GM19395 (cell line): ENCODE data around the gene SEC24B.
"Not testable (repeated sequence)": the region's sequence is repeated elsewhere in the genome, so short reads cannot be mapped to it uniquely, and the experiment has no call there.

Experiments
- ATAC-seq: cut with Tn5 transposase; IDR thresholded peaks from one replicate; pipeline ENCODE4 v1.9.1; 2021; ENCODE audit warnings: mild to moderate bottlenecking, moderate library complexity; ENCODE audit not compliant: unreplicated experiment

Gene SEC24B

DNA sequence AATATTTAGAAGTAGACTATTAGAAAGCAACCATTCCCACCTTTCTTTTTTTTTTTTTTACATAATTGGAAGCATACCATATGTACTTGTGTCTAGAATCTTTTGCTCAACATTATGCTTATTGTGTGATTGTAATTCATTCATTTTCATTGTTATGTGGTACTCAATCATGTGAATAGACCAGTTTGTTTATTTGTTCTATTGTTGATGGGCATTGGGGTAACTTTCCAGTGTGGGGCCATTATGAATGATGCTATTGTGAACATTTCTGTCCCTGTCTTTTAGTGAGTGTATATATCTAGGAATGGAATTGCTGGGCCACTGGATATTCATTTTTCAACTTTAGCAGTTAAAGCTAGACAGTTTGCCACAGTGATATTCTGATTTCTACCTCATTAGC lies 63.9 kb downstream of the SEC24B start:
- ATAC-seq: no peak

- no peak for ATAC-seq
These were observed 65.9 kb downstream of the SEC24B start for GRCh38 chr4:109499513-109499912.

DNA sequence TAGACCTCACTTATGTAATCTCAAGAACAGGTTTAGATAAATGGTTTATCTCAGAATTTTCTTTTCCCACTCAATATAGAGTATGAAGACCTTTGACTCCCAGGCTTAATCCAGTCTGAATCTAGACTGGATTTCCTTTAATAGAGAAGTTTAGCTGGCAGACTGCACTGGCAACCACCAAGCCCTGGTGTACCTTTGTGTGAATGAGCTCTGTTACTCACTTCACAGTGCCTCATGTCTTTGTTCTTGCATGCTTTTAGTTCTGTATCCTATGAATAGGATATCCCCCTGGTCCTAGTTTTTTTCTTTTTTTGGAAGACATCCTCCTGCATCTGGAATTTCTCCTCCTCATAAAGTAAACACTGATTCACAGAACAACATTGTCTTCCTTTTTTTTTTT lies 73.3 kb downstream of the SEC24B start:
- no peak for ATAC-seq

DNA sequence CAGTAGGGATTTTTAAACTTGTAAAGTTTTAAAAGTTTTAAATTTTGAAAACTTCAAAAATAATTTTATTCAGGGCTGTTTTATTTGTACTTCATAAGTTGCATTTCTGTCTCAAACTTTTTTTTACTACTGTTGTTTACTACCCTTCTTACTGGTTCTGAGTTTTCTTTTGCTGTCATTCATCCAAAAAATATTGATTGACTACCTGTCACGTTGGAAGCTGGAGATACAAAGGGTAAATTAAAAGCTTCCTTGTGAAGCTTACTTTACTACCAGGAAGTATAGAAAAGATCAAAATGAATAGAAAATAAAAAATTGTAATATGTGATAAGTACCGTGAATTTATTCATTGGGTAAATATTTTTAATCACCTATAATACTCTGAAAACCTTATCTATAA lies 77.1 kb downstream of the SEC24B start:
- ATAC-seq: no peak

GRCh38 chr4:109511414-109511813 lies 77.8 kb downstream of the SEC24B start:
- no peak for ATAC-seq

DNA sequence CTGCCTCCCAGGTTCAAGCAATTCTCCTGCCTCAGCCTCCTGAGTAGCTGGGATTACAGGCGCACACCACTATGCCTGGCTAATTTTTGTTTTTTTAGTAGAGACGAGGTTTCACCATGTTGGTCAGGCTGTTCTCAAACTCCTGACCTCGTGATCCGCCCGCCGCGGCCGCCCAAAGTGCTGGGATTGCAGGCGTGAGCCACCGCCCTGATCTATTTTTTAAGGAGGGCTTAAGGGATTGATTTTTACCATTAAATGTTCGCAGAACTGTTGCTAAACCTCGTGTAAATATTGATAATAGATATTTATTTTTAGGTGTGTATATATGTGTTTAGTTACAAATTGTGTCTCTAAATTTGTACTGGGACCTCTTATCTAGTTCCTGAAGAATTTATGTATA lies 79.8 kb downstream of the SEC24B start:
- ATAC-seq: not testable (repeated sequence)

DNA sequence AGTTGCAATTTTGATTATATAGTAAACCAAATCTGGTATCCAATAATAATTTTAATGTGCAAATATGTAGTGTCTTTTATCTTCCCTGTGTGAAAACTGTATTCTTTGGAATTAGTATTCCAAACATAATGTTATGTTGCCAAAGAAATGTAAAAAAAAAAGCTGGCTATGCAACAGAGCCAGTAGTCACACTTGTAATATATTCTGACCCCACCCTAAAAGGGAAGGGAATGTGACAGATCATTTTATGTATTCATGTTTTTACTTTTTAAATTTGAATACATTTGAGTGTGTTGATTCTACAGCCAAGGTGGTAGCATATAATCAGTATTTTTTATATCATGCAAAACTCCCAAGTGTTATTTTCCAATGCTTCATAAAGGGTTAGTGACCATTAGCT lies 98.6 kb downstream of the SEC24B start:
- no peak for ATAC-seq

- ATAC-seq: no peak
These were observed 111.8 kb downstream of the SEC24B start for GRCh38 chr4:109545401-109545800.

- ATAC-seq: no peak
These were observed 113.8 kb downstream of the SEC24B start for GRCh38 chr4:109547394-109547793.

- ATAC-seq: no peak
These were observed 115.0 kb downstream of the SEC24B start for GRCh38 chr4:109548655-109549054.

DNA sequence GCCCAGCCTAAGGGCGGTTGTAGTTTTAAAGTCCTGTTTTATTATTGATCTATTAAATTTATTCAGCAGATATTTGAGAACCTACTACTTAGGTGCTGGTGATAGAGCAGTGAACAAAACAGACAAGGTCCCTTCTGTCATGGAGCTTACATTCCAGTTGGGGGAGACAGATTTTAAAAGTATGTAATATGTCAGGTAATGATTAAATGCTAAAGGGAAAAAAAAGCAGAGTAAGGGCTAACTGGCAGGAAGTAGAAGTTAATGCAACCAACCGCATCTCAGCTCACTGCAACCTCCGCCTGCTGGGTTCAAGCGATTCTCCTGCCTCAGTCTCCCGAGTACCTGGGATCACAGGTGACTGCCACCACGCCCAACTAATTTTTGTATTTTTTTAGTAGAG lies 118.6 kb downstream of the SEC24B start:
- ATAC-seq: no peak

DNA sequence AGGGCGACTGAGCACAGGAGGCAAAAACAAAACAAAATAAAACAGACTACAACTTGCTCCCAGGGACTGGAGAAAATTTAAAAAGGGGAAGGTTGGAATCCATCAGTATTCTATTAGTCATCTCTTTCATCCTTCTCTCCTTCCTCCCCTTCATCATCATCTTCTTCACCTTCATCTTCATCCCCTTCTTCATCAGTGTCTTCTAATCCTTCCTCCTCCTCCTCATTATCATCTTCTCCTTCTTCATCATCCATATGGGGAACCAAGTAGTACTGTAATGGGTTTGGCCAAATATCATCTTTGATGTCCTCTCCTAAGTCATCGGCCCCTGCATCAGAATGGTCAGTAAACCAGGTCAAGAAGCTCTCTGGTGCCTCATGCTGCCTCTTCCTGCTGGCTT lies 119.5 kb downstream of the SEC24B start:
- ATAC-seq: no peak

- ATAC-seq: no peak
These were observed 121.4 kb downstream of the SEC24B start for GRCh38 chr4:109554971-109555370.

DNA sequence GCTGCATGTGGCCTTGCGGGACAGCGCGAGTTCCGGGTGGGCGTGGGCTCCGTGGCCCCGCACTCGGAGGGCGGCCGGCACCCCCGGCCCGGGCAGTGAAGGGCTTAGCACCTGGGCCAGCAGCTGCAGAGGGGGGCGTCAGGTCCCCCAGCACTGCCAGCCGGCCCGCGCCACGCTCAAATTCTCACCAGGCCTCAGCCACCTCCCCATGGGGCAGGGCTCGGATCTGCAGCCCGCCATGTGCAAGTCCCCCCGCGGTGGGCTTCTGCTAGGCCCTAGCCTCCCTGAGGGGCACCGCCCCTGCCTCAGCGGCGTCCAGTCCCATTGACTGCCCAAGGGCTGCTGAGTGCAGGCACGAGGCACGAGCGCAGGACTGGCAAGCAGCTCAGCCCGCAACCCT lies 123.8 kb downstream of the SEC24B start:
- ATAC-seq: no peak

GRCh38 chr4:109558095-109558494 lies 124.5 kb downstream of the SEC24B start:
- not testable (repeated sequence) for ATAC-seq

- peak; percentile 37 for ATAC-seq
These were observed 126.0 kb downstream of the SEC24B start for GRCh38 chr4:109559625-109559982.

DNA sequence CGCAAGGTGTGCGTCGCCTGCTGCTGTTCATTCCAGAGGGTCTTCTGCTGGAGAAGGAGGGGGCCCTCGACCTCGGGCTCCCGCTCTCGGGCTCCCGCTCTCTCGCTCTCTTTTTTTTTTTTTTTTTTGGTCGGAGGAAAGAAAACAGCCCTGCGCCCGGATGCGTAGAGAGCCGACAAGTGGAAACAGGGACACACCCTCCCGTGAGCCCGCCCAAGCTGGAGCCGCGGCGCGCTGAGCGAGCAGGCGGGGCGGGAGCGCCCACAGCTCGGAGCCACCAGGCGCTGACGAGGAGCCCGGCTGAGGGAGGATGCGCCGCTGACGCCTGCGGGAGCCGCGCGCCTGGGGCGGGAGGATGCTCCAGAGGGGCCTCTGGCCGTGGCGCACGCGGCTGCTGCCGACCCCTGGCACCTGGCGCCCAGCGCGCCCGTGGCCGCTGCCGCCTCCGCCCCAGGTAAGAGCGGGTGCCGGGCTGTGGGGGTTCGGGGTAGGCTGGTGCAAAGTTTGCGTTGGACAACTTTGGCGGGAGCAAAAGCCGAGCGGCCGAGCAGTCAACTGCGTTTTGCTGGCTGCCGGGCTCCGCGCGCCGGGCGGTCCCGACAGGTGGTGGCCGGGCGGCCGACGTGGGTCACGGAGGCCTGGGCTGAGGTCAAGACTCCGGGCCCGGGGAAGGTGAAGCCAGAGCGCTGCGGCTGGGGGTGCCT lies 126.5 kb downstream of the SEC24B start, which contains the start of gene MCUB:
Gene MCUB (plus strand): TSS at position 264 of the 704 bp plus-strand sequence. CDS start 92 bp downstream, at position 356.
- ATAC-seq: peak; percentile 88

- ATAC-seq: peak; percentile 77
These were observed 127.3 kb downstream of the SEC24B start for GRCh38 chr4:109560687-109561461.

DNA sequence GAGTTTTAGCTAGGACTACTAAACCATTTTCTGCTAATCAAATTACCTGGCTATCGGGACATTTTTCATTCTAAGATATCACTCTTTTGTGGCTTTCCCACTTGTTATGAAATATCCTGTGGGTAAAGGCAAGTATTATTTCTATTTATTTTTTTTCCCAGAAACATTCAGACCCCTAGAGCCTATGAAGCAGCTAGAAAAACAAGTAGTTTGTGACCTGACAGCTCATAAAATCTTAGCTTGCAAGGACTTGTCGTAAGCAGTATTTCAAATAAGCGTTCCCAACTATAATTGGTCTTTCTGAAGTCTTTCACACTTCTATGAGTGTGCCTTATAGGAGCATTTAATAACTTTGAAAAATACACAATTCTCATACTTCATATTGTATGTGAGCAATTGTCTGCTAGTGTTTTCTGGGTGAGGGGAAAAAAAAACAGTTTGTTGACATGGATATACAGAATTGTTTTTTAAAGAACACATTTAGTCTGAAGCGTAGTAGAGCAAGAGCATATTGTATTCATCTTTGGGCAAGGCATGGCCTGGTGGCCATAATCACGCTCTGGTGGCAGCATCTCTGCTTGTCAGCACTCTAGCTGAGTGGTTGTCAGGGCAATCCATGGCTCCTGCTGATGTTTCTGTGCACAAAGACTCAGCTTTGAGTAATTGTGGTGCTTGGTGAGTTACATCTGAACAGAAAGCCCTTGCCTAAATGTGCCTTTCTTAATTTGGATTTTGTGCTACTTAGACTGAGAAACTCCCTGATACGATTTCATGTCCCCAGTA lies 129.0 kb downstream of the SEC24B start:
- ATAC-seq: no peak

- no peak for ATAC-seq
These were observed 137.9 kb downstream of the SEC24B start for GRCh38 chr4:109571494-109571893.

DNA sequence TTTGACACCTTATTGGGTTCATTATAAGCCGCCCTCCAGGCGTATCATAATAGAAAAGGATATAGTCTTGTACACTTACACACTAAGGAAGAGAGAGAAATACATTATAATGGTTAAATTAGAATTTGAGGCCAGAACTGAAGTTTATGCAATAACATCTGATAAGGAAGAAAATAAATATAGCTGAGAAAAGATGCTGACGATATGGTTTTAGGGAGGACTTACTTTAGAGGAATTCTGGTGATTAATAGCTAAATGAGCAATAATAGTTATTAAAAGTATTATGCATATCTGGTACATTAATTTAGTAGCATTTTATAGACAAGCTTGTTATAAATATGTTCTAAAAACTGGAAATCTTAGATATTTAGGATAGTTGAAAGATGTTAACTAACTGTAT lies 138.5 kb downstream of the SEC24B start:
- ATAC-seq: no peak

DNA sequence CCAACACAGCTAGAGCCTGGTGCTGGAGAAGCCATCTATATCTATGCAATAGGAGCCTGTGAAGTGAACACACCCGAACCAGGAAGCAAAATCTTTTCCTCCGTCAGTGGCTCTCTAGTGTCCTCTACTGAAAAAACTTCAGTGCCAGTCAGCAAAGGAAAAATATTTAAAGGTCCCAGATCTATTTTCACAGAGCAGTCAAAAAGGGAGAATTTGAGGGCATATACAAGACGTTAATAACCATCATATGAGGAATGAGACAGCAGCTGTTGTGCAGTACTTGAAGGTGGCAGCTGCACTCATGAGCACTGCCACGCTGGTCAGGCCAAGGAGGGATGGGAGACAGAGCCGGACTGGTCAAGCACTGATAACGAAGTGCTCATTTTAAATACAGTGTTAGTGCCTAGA lies 140.8 kb downstream of the SEC24B start:
- no peak for ATAC-seq
